Panc1 (cell line): Measurements from ENCODE around the gene POLR1H. TPM values are rescaled to one million over a fixed set of nuclear protein-coding genes. Genes with fewer than 3 reads are reported as not detected.

ENCODE experiments used
- ATAC-seq: fragments of 200-7000 bp; cut with Tn5 transposase; 2 replicates; pipeline ENCODE4 v1.9.1; 2020; ENCODE audit warnings: mild to moderate bottlenecking, moderate library complexity
- BruUV-seq: library from RNA; stranded (reverse); fragments of 400-500 nt; replicated peaks from 2 replicates; lab custom pipeline; 2021; lab: Mats Ljungman, UMichigan
- CTCF ChIA-PET: fragments of 300-600 bp; sonication (Branson Sonifier 250); formaldehyde crosslinking; loops from one replicate; lab custom pipeline; 2022; ENCODE audit warnings: antibody characterized with exemption; lab: Charles Lee
- POLR2A ChIA-PET: fragments of 300-600 bp; sonication (Branson Sonifier 250); formaldehyde crosslinking; loops from one replicate; lab custom pipeline; 2022; ENCODE audit warnings: antibody characterized with exemption; lab: Charles Lee
- DNase-seq: peaks from one replicate; pipeline ENCODE4 v3.0.0-alpha.2; 2010; ENCODE audit warnings: low read depth, low spot score
- H3K27ac ChIP-seq: 2 replicates; pipeline ENCODE4 v1.5.1; 2011; ENCODE audit warnings: mild to moderate bottlenecking, low read length, inconsistent platforms
- H3K27me3 ChIP-seq: fragments of 200-500 bp; sonication (Bioruptor generic); 2 replicates; pipeline ENCODE4 v1.6.0; 2014; ENCODE audit warnings: low read length, inconsistent platforms; ENCODE audit not compliant: control insufficient read depth, insufficient read depth
- H3K36me3 ChIP-seq: fragments of 200-500 bp; sonication (Bioruptor generic); 2 replicates; pipeline ENCODE4 v1.5.1; 2014; ENCODE audit warnings: inconsistent platforms, mild to moderate bottlenecking, low read length, moderate library complexity; ENCODE audit not compliant: control insufficient read depth, insufficient read depth
- H3K4me1 ChIP-seq: 2 replicates; pipeline ENCODE4 v1.5.1; 2011; ENCODE audit warnings: inconsistent platforms, mild to moderate bottlenecking, low read length, moderate library complexity; ENCODE audit not compliant: control insufficient read depth, insufficient read depth
- H3K4me3 ChIP-seq, 2 experiments: 2 replicates each; pipeline ENCODE4 v1.5.1; 2011 to 2012; ENCODE audit warnings: low read depth in 2 of 2, low read length in 2 of 2, mild to moderate bottlenecking in 2 of 2, inconsistent platforms in 1 of 2, moderate library complexity in 1 of 2
- H3K9me3 ChIP-seq: fragments of 200-500 bp; sonication (Bioruptor generic); 2 replicates; pipeline ENCODE4 v1.5.1; 2014; ENCODE audit warnings: low read depth, mild to moderate bottlenecking, inconsistent platforms, low read length, moderate library complexity; ENCODE audit not compliant: control insufficient read depth, insufficient read depth
- CTCF ChIP-seq: fragments of 450-650 bp; IDR thresholded peaks from 2 replicates; pipeline ENCODE4 v1.5.1; 2017; ENCODE audit warnings: mild to moderate bottlenecking
- POLR2AphosphoS5 ChIP-seq: IDR thresholded peaks from 2 replicates; pipeline ENCODE4 v1.6.1; 2012; ENCODE audit warnings: mild to moderate bottlenecking, low read depth, low read length, moderate library complexity
- SIN3A ChIP-seq: IDR thresholded peaks from 2 replicates; pipeline ENCODE4 v1.6.1; 2012; ENCODE audit warnings: low read depth, mild to moderate bottlenecking, low read length, moderate library complexity, borderline replicate concordance; ENCODE audit not compliant: insufficient read depth
- TCF7L2 ChIP-seq: IDR thresholded peaks from 2 replicates; pipeline ENCODE4 v1.6.1; 2011; ENCODE audit warnings: mild to moderate bottlenecking, low read depth, low read length, inconsistent platforms
- in situ Hi-C: cut with HindIII; loops from 2 replicates; pipeline ENCODE4 v1.10.0; 2016; ENCODE audit warnings: low sequenced_read_pairs, low pct_unique_long_range_greater_than_20kb
- intact Hi-C: fragments of 100-400 bp; cut with micrococcal nuclease; formaldehyde crosslinking; loops from one replicate; pipeline ENCODE4 v1.10.0; 2022; ENCODE audit not compliant: unreplicated experiment
- total RNA-seq: library from RNA; stranded (reverse); gene quantifications from one replicate; pipeline ENCODE4 v1.2.1, GENCODE V29; 2021; ENCODE audit not compliant: unreplicated experiment
- TF ChIP-seq, protein P1 (sequence below), 2 experiments: IDR thresholded peaks; 2 replicates each; pipeline ENCODE4 v1.6.1; 2011 to 2012; ENCODE audit warnings: low read depth in 2 of 2, control low read depth in 1 of 2, low read length in 1 of 2, mild to moderate bottlenecking in 1 of 2, moderate library complexity in 1 of 2; ENCODE audit not compliant: insufficient read depth in 1 of 2

POLR1H gene
- total RNA-seq, 1 experiment from 2014 or later: 24.9 TPM

GRCh38 chr6:30066082-30066481 lies 5.0 kb downstream of the POLR1H start:
- ChIA-PET CTCF (interaction anchor here (1.0 to 1.5 kb wide), 2 partner anchors 37 to 65 kb away, joined by 3 to 5 read pairs; no protein-coding TSS in a partner anchor), POLR2A (interaction anchor here (0.5 kb wide), 1 partner anchor 21 kb away, joined by 8 read pairs; no protein-coding TSS in a partner anchor)
- DNase-seq: no peak
- intact Hi-C loops: no loop called here
- H3K9me3 ChIP-seq: no peaks in the 10 kb centered on the region
- H3K4me3 ChIP-seq: peak overlapping the region; percentile 87 to 97
- peaks cover 16% of the 10 kb centered on the region for H3K4me1 ChIP-seq
- no peak for ATAC-seq
- no peak for TF ChIP-seq POLR2AphosphoS5
- no peak for TF ChIP-seq CTCF
- TF ChIP-seq TCF7L2: no peak
- TF ChIP-seq, protein P1, sequence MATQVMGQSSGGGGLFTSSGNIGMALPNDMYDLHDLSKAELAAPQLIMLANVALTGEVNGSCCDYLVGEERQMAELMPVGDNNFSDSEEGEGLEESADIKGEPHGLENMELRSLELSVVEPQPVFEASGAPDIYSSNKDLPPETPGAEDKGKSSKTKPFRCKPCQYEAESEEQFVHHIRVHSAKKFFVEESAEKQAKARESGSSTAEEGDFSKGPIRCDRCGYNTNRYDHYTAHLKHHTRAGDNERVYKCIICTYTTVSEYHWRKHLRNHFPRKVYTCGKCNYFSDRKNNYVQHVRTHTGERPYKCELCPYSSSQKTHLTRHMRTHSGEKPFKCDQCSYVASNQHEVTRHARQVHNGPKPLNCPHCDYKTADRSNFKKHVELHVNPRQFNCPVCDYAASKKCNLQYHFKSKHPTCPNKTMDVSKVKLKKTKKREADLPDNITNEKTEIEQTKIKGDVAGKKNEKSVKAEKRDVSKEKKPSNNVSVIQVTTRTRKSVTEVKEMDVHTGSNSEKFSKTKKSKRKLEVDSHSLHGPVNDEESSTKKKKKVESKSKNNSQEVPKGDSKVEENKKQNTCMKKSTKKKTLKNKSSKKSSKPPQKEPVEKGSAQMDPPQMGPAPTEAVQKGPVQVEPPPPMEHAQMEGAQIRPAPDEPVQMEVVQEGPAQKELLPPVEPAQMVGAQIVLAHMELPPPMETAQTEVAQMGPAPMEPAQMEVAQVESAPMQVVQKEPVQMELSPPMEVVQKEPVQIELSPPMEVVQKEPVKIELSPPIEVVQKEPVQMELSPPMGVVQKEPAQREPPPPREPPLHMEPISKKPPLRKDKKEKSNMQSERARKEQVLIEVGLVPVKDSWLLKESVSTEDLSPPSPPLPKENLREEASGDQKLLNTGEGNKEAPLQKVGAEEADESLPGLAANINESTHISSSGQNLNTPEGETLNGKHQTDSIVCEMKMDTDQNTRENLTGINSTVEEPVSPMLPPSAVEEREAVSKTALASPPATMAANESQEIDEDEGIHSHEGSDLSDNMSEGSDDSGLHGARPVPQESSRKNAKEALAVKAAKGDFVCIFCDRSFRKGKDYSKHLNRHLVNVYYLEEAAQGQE (IDR thresholded peaks at IDR 0.05; ENCODE audit: insufficient read depth in 1 of 2, low read depth in 2 of 2, low read length in 1 of 2): no peak
- BruUV-seq: no TSS peak
- no peaks in the 10 kb centered on the region for H3K27me3 ChIP-seq
- in situ Hi-C loops: no loop called here
- H3K36me3 ChIP-seq: peaks cover 6% of the 10 kb centered on the region; the same call in 1 of the 2 replicates
- H3K27ac ChIP-seq: peak overlapping the region; percentile 99

DNA sequence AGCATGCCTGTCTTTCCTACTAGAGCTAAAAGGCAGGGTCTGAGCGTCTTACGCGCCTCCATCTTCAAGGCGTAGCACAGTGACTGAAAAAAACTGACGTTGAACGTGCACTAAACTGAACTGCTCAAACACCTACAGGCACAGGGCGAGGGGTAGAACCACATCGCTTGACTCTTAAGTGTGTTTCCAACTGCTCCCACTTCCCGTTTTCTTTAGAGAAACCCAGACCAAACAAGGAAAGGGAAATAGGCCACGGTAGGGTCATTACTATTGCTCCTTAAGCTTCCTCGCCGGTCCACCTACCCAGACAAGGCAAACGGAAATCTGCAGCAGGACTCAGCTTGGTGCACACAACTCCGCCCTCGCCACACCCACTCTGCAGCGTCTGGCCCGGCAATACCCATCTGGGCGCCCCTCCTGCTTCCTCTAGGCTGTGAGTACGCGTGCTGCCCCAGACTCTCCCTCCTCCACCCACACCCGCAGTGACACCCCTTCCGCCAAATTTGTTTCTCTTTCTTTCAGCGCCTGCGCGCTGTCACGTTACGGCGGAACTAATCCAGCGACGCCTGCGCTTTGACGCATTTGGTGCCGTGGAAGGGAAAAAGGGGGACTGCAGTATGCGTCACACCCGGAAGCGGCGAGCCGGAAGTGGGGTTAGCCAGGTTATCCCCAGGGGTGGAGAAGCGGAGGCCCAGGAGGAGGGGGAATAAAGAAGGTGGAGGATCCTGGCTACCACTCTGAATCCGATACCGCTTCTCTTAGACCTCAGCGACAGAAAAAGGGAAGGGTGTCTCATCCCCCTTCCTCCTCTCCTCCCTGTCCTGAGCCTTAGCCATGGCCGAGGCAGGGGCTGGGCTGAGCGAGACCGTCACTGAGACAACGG lies 5.8 kb downstream of the POLR1H start, which contains the start of gene PPP1R11:
Gene PPP1R11, plus strand, starts transcription at position 622 of the 883 bp plus-strand sequence. Its CDS starts 213 bp downstream, at position 835.
- Histone ChIP-seq H3K9me3 (no peaks in the 10 kb centered on the region), H3K27ac (peak within 1 kb of the TSS; percentile 99), H3K4me3 (peak within 1 kb of the TSS; percentile 87 to 97), H3K36me3 (peaks cover 6% of the 10 kb centered on the region; the same call in 1 of the 2 replicates), H3K27me3 (no peaks in the 10 kb centered on the region), H3K4me1 (peaks cover 16% of the 10 kb centered on the region)
- in situ Hi-C loops (no loop called here), intact Hi-C loops (no loop called here)
- POLR2A ChIA-PET: interaction anchor here (0.5 kb wide), 1 partner anchor 20 kb away, joined by 8 read pairs; no protein-coding TSS in a partner anchor
- peak; percentile 98 for DNase-seq
- TF ChIP-seq POLR2AphosphoS5 (peak; percentile 93), CTCF (no peak), SIN3A (peak; percentile 65; the same call in 1 of the 2 replicates), TCF7L2 (peak; percentile 86)
- TF ChIP-seq, protein P1 (IDR thresholded peaks at IDR 0.05; ENCODE audit: insufficient read depth in 1 of 2, low read depth in 2 of 2, low read length in 1 of 2): no peak
- CTCF ChIA-PET: interaction anchor here (1.0 to 1.5 kb wide), 2 partner anchors 36 to 64 kb away, joined by 3 to 5 read pairs; no protein-coding TSS in a partner anchor
- ATAC-seq: peak; percentile 99
- no TSS peak for BruUV-seq
